HUES48 (cell line): ENCODE data around the gene FPGT.
A peak's percentile ranks its signal among the peaks of the same experiment; 100 is the strongest.
"Not testable (repeated sequence)": the region's sequence is repeated elsewhere in the genome, so short reads cannot be mapped to it uniquely, and the experiment has no call there.

Experiments used
- H3K27ac ChIP-seq: one replicate; pipeline ENCODE4 v1.7.0; 2013; ENCODE audit warnings: low read depth, low read length, inconsistent platforms
- H3K27me3 ChIP-seq: 2 replicates; pipeline ENCODE4 v1.6.1; 2013; ENCODE audit warnings: mild to moderate bottlenecking, low read length; ENCODE audit not compliant: control insufficient read depth, insufficient read depth
- H3K36me3 ChIP-seq: 2 replicates; pipeline ENCODE4 v1.6.1; 2013; ENCODE audit warnings: low read length; ENCODE audit not compliant: control insufficient read depth, insufficient read depth
- H3K4me1 ChIP-seq: 2 replicates; pipeline ENCODE4 v1.6.1; 2013; ENCODE audit warnings: mild to moderate bottlenecking, low read length; ENCODE audit not compliant: control insufficient read depth, insufficient read depth
- H3K4me3 ChIP-seq: 2 replicates; pipeline ENCODE4 v1.5.1; 2013; ENCODE audit warnings: mild to moderate bottlenecking, low read depth, low read length
- H3K9ac ChIP-seq: 2 replicates; pipeline ENCODE4 v1.6.1; 2013; ENCODE audit warnings: mild to moderate bottlenecking, low read depth, low read length, moderate library complexity
- H3K9me3 ChIP-seq: 2 replicates; pipeline ENCODE4 v1.6.1; 2013; ENCODE audit warnings: low read length; ENCODE audit not compliant: control insufficient read depth, insufficient read depth

FPGT gene

DNA sequence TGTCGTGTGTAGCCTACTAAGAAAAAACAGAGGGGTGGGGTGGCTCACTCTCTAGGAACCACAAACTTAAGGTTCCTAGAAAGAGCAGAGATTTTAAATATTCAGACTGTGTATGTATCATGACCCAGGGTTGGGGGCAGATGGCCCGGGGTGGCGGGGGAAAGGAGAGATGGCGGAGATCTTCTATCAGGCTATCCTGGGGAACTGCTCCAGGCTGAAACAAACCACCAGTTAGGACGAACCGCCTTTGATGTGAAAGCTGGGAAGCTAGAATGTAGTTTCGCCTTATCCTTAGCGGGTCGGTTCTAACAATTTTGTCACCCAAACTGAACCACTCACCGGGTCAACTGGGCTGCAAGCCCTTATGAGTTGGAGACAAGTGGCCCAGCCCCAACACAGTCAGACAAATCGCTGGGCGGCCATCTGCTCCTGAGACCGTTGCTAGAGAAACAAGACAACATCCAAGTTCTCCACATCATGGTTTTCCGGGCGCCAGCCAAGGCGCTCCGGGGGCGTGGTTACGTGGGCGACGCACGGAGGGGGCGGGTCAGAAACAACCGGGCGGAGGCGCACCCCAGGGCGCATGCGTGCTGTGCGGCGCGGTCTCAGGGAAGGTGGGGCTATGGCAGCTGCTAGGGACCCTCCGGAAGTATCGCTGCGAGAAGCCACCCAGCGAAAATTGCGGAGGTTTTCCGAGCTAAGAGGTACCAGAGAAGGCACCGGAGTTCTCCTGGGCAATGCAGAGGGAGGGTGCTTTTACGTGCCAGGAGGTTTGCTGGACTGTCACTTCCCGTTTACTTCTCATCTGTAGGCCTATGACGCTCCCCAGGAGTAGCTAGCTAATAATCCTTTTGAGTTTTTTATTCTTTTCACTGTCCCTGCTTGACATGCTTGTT, at the start of gene FPGT, which contains the start of gene LRRIQ3:
FPGT (plus strand) TSS at position 586 of the 896 bp plus-strand sequence; CDS start at position 623, 37 bp downstream.
LRRIQ3 (minus strand) TSS at position 520 of the 896 bp plus-strand sequence. CDS start 14,492 bp downstream, outside the sequence.
- H3K9me3 ChIP-seq = no peaks in the 10 kb centered on the region
- no peaks in the 10 kb centered on the region for H3K36me3 ChIP-seq
- H3K27me3 ChIP-seq = no peaks in the 10 kb centered on the region
- peak within 1 kb of the TSS; percentile 50 for H3K9ac ChIP-seq
- H3K4me1 ChIP-seq = peaks cover 3% of the 10 kb centered on the region; the same call in 1 of the 2 replicates
- peak within 1 kb of the TSS; percentile 88 for H3K4me3 ChIP-seq
- H3K27ac ChIP-seq = peak within 1 kb of the TSS; percentile 45

GRCh38 chr1:74160046-74160445, 38.0 kb upstream of the FPGT start:
- no peak overlapping the region for H3K4me3 ChIP-seq
- H3K9ac ChIP-seq = no peak overlapping the region
- H3K9me3 ChIP-seq = no peaks in the 10 kb centered on the region
- H3K36me3 ChIP-seq = no peaks in the 10 kb centered on the region
- H3K27me3 ChIP-seq = no peaks in the 10 kb centered on the region
- H3K27ac ChIP-seq = no peak overlapping the region
- H3K4me1 ChIP-seq = no peaks in the 10 kb centered on the region

GRCh38 chr1:74161497-74161896, 36.5 kb upstream of the FPGT start:
- Histone ChIP-seq H3K4me1 (no peaks in the 10 kb centered on the region), H3K9ac (no peak overlapping the region), H3K36me3 (no peaks in the 10 kb centered on the region), H3K4me3 (no peak overlapping the region), H3K27me3 (no peaks in the 10 kb centered on the region), H3K27ac (no peak overlapping the region), H3K9me3 (no peaks in the 10 kb centered on the region)

DNA sequence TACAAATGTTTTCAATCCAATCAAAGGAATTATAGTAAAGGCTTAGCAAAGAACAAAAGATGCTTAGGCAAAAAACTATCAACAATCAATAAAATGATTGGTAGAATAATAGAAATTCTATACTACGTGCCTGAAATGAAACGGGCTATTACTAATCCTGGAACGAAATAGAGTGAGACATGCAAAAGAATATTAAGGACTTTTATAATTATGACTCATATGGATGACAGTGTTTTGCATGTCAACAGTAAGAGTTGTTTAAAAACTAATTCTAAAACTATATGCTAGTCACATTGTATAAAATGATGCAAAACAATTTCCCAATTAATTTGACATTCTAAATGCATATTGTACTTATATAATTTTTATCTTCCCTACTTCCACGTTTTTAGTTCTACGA, 35.7 kb upstream of the FPGT start:
- Histone ChIP-seq H3K36me3 (no peaks in the 10 kb centered on the region), H3K4me1 (no peaks in the 10 kb centered on the region), H3K9ac (no peak overlapping the region), H3K4me3 (no peak overlapping the region), H3K9me3 (no peaks in the 10 kb centered on the region), H3K27me3 (no peaks in the 10 kb centered on the region), H3K27ac (no peak overlapping the region)

DNA sequence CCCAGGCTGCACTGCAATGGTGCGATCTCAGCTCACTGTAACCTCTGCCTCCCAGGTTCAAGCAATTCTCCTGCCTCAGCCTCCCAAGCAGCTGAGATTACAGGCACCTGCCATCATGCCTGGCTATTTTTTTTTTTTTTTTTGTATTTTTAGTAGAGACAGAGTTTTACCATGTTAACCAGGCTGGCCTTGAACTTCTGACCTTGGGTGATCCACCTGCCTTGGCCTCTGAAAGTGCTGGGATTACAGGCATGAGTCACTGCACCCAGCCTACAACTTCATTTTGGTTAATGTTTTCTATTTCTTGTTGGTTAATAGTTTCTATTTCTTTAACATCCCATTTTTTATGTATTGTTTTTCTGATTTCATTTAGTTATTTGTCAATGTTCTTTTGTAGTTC, 23.6 kb upstream of the FPGT start:
- H3K27ac ChIP-seq, H3K9me3 ChIP-seq, H3K27me3 ChIP-seq, H3K4me1 ChIP-seq, H3K36me3 ChIP-seq, H3K4me3 ChIP-seq, H3K9ac ChIP-seq: not testable (repeated sequence)

DNA sequence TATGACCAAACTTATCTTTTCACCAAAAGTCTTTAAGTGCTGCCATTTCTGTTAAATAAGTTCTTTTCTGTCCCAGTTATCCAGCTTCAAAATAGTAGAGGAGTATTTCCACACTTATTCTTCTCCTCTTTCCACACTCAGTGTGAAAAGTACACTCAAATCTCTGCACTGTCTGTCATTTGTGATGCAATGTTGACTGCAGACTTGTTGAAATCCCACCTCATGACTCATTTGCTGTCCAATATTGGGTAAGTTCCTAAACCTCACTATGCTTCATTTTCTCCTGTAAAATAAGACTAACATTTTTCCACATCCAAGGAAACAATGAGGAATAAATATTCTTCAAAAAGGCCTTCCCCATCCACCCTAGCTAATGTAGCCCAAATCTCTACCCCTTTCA, 17.6 kb upstream of the FPGT start:
- H3K4me3 ChIP-seq = no peak overlapping the region

DNA sequence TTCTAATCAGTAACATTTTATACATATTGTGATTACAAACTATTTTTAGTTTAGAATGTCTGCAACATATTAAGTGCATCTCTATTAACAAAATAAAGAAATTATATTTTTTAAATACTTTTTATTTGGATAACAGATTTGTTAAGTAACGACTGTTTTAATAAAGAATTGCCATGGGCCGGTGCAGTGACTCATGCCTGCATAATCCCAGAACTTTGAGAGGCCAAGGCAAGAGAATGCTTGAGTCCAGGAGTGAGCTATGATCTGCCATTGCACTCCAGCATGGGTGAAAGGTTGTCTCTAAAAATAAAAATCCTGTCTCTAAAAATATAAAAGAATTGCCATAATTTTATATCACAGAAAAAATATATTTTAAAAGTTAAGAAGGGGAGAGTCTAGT, 4.1 kb upstream of the FPGT start:
- no peak overlapping the region for H3K4me3 ChIP-seq
- H3K9me3 ChIP-seq = no peaks in the 10 kb centered on the region
- no peaks in the 10 kb centered on the region for H3K36me3 ChIP-seq
- H3K4me1 ChIP-seq = peaks cover 3% of the 10 kb centered on the region; the same call in 1 of the 2 replicates
- no peaks in the 10 kb centered on the region for H3K27me3 ChIP-seq
- H3K9ac ChIP-seq = no peak overlapping the region
- H3K27ac ChIP-seq = no peak overlapping the region

More for the DNA sequence above, 17.6 kb upstream of the FPGT start:
- H3K27ac ChIP-seq = no peak overlapping the region
- no peaks in the 10 kb centered on the region for H3K36me3 ChIP-seq
- H3K9ac ChIP-seq = no peak overlapping the region
- H3K9me3 ChIP-seq = no peaks in the 10 kb centered on the region
- H3K4me1 ChIP-seq = no peaks in the 10 kb centered on the region
- H3K27me3 ChIP-seq = no peaks in the 10 kb centered on the region

DNA sequence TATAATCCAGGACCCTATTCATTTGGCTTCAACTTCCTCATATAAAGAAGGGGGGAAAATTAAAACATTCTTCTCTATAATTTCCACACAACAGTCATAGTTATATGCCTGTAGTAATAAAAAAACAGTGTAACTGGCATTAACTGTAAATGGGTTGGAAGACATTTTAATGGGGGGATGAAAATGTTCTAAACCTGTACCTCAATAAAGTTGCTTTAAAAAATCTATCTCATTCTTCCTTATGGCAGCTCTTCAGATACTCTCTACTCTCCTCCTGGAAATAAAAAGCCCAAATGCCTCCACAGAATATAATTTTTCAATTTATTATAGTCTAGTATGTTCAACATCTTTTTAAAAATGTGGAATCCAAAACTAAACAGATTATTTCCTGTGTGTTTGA, 2.7 kb upstream of the FPGT start:
- H3K36me3 ChIP-seq = no peaks in the 10 kb centered on the region
- H3K27ac ChIP-seq = no peak overlapping the region
- peaks cover 3% of the 10 kb centered on the region; the same call in 1 of the 2 replicates for H3K4me1 ChIP-seq
- no peaks in the 10 kb centered on the region for H3K9me3 ChIP-seq
- no peak overlapping the region for H3K4me3 ChIP-seq
- H3K27me3 ChIP-seq = no peaks in the 10 kb centered on the region
- H3K9ac ChIP-seq = no peak overlapping the region

GRCh38 chr1:74197255-74197654, 787 bp upstream of the FPGT start:
- H3K27me3 ChIP-seq = no peaks in the 10 kb centered on the region
- no peak overlapping the region for H3K27ac ChIP-seq
- 0 out of 2 replicates have a peak overlapping the region, but pooled peaks have one; percentile 33 for H3K9ac ChIP-seq
- H3K36me3 ChIP-seq = no peaks in the 10 kb centered on the region
- H3K4me1 ChIP-seq = peaks cover 3% of the 10 kb centered on the region; the same call in 1 of the 2 replicates
- peak overlapping the region; percentile 88; the same call in 1 of the 2 replicates for H3K4me3 ChIP-seq
- no peaks in the 10 kb centered on the region for H3K9me3 ChIP-seq

- Histone ChIP-seq H3K4me3 (no peak overlapping the region), H3K27me3 (no peaks in the 10 kb centered on the region), H3K27ac (no peak overlapping the region), H3K4me1 (peaks cover 3% of the 10 kb centered on the region; the same call in 1 of the 2 replicates), H3K9me3 (no peaks in the 10 kb centered on the region), H3K36me3 (no peaks in the 10 kb centered on the region), H3K9ac (no peak overlapping the region)
Measured at GRCh38 chr1:74199504-74199903, 1.5 kb downstream of the FPGT start.

GRCh38 chr1:74205266-74205665, 7.2 kb downstream of the FPGT start:
- H3K27me3 ChIP-seq = no peaks in the 10 kb centered on the region
- H3K9ac ChIP-seq = no peak overlapping the region
- H3K4me1 ChIP-seq = no peaks in the 10 kb centered on the region
- no peaks in the 10 kb centered on the region for H3K9me3 ChIP-seq
- no peak overlapping the region for H3K4me3 ChIP-seq
- H3K27ac ChIP-seq = no peak overlapping the region
- no peaks in the 10 kb centered on the region for H3K36me3 ChIP-seq
